Small intestine (tissue), 7 donors: Measurements from ENCODE around the gene C10orf143. TPM values are rescaled to one million over a fixed set of nuclear protein-coding genes. Genes with fewer than 3 reads are reported as not detected.
A peak's percentile ranks its signal among the peaks of the same experiment; 100 is the strongest.
"Not testable (repeated sequence)": the region's sequence is repeated elsewhere in the genome, so short reads cannot be mapped to it uniquely, and the experiment has no call there.

Source experiments
- DNase-seq, 2 donors: peaks; one replicate each; pipeline versions ENCODE4 v3.0.0 to v3.0.0-alpha.2; 2013
- FAIRE-seq: peaks from 2 replicates; lab custom pipeline; 2012; peaks lifted over from hg19 to GRCh38; lab: Jason Lieb, UNC
- H3K27ac ChIP-seq, 3 donors: one replicate each; pipeline ENCODE4 v1.5.1; 2013; ENCODE audit warnings: low read length in 2 of 3, mild to moderate bottlenecking in 2 of 3, control low read depth in 1 of 3, inconsistent platforms in 1 of 3, low read depth in 1 of 3, moderate library complexity in 1 of 3
- H3K27me3 ChIP-seq, 3 donors: one replicate each; pipeline ENCODE4 v1.6.1; 2013; ENCODE audit warnings: low read length in 3 of 3, inconsistent platforms in 1 of 3; ENCODE audit not compliant: control insufficient read depth in 3 of 3, insufficient read depth in 3 of 3
- H3K36me3 ChIP-seq, 3 donors: one replicate each; pipeline ENCODE4 v1.6.1; 2013; ENCODE audit warnings: low read length in 3 of 3, inconsistent platforms in 1 of 3, low read depth in 1 of 3, mild to moderate bottlenecking in 1 of 3, moderate library complexity in 1 of 3; ENCODE audit not compliant: control insufficient read depth in 3 of 3, insufficient read depth in 2 of 3
- H3K4me1 ChIP-seq, 3 donors: one replicate each; pipeline ENCODE4 v1.6.1; 2013; ENCODE audit warnings: low read length in 2 of 3, inconsistent platforms in 1 of 3, low read depth in 1 of 3, mild to moderate bottlenecking in 1 of 3, moderate library complexity in 1 of 3; ENCODE audit not compliant: control insufficient read depth in 3 of 3, insufficient read depth in 2 of 3
- H3K4me3 ChIP-seq, 3 donors: one replicate each; pipeline ENCODE4 v1.5.1; 2013; ENCODE audit warnings: low read length in 3 of 3, control low read depth in 1 of 3, inconsistent platforms in 1 of 3, low read depth in 1 of 3, mild to moderate bottlenecking in 1 of 3, moderate library complexity in 1 of 3
- H3K9me3 ChIP-seq, 2 donors: one replicate each; pipeline ENCODE4 v1.6.1; 2013; ENCODE audit warnings: low read depth in 1 of 2, low read length in 1 of 2; ENCODE audit not compliant: control insufficient read depth in 2 of 2, insufficient read depth in 1 of 2
- WGBS, 3 donors: extraction: QIAGEN DNeasy Blood & Tissue Kit; methylation state at CpG; one replicate each; pipeline ENCODE4 v1.1.7; 2013; 5-methylcytosine and 5-hydroxymethylcytosine counted together
- polyA plus RNA-seq, 4 donors: library from polyadenylated mRNA; stranded (reverse) in 3 of 4; unstranded in 1 of 4; fragments of 200-250 nt in 3 of 4; fragments of 120-200 nt in 1 of 4; gene quantifications; one replicate each; pipeline versions ENCODE4 v1.2.1 to v1.2.3, GENCODE V29; 2013
- donor health status: healthy with polysubstance abuse.
- donor health status: control.
- donor health status: control.
- donor health status: Bipolar disorder and iron deficiency.
- donor health status: healthy.

C10orf143 gene
- polyA plus RNA-seq, 4 donors = 3.7 to 8.1 (median 5.8) TPM

DNA sequence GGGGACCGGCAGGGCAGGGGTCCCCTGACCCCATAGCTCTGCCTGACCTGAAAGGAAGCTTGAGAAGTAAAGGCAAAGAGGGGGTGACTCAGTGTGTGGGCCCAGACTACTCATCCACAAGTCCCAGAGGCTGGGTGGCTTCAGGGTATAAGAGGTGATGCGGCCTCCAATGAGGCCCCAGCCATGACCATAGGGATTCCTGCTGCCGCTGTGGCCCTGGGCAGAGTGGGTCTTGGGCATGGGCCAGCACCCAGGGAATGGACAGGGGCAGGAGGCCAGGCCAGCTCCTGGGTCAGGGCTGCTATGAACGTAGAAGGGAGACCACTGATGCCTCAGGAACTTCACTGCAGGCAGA lies 82.2 kb downstream of the C10orf143 start:
- H3K4me3 ChIP-seq = no peak overlapping the region
- H3K9me3 ChIP-seq = no peaks in the 10 kb centered on the region
- H3K36me3 ChIP-seq = no peaks in the 10 kb centered on the region
- FAIRE-seq (no peak), DNase-seq (no peak)
- H3K27ac ChIP-seq = no peak overlapping the region
- peaks cover 0 to 3% (median 0%) of the 10 kb centered on the region in 3 donors for H3K27me3 ChIP-seq
- 69 to 81% (median 70%) methylated on average over 4 of the region's 4 CpGs for WGBS, 3 donors
- H3K4me1 ChIP-seq = no peaks in the 10 kb centered on the region

DNA sequence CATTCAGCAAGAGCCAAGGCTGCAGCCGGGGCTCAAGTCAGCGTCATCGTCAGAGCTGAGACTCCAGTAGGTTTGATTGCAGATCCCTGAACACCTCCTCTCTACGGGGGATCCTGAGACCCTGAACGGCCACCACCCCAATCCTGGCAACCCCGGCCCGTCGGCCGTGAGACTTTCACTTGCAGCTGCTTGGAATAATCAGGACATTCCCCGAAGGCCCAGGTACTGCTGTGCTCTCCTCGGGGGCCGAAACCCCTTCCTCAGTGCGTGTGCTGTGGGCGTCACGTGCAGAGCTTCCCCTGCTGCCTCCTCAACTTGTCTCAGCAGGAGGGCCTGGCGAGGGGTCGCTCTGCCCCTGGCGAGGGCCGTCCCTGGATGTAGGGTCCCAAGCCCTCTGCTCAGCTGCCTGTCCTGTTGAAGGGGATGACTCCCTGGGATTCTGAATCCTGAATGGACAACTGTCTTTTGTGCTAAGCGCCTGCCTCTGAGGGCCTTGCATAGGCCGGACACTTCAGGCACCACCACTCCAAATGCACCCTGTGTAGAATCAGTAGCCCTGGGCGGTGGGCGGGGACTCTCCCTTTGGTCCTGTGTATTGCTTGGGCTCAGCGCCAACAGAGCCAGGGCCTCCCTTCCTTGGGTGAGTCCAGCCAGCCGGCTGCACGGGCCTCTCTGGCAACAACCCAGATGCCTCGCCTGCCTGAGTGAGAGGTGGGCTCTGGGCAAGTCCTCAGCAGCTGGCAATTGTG lies 82.7 kb downstream of the C10orf143 start:
- Histone ChIP-seq H3K36me3 (no peaks in the 10 kb centered on the region), H3K27ac (no peak overlapping the region), H3K9me3 (no peaks in the 10 kb centered on the region), H3K27me3 (peaks cover 0 to 3% (median 0%) of the 10 kb centered on the region in 3 donors), H3K4me3 (no peak overlapping the region), H3K4me1 (no peaks in the 10 kb centered on the region)
- FAIRE-seq = no peak
- peak in 1 of 2 donors; percentile 43 for DNase-seq
- WGBS, 3 donors = 59 to 78% (median 70%) methylated on average over 27 of the region's 27 CpGs

DNA sequence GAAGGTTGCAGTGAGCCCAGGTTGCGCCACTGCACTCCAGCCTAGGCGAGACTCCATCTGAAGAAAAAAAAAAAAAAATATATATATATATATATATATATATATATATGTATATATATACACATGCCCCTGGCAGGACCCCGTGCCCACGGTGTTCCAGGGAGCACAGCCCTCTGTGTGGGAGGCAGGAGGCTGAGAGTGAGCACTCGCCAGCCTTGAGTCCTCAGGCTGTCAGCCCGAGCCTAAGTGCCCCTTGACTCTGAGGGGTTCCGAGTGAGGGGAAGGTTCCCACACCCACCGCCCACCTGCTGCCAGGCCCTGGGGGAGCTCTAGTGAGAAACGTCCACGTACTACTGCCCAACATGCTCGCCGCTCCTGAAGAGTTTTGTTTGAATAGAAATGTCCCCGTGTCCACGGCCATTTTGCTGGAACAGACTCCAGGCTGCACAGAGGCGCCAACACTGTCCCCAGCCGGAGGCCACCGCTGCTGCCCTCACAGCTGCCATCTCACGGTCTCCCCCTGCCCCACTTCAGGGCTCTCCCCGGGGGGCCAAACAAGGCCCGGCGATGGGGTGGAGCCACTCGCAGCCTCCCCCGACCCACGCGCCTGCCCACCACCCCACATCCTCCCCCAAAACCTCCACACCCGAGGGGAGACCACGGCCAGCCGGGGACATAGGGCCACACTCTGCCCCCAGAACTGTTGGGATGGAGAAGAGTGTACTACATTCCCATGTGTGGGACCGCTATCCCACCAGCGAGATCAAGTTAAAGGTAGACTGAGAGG lies 83.8 kb downstream of the C10orf143 start:
- no peak overlapping the region for H3K27ac ChIP-seq
- WGBS, 3 donors = 86 to 89% (median 87%) methylated on average over 29 to 30 of the region's 30 CpGs
- H3K36me3 ChIP-seq = no peaks in the 10 kb centered on the region
- peaks cover 0 to 3% (median 0%) of the 10 kb centered on the region in 3 donors for H3K27me3 ChIP-seq
- H3K4me1 ChIP-seq = no peaks in the 10 kb centered on the region
- DNase-seq (no peak), FAIRE-seq (no peak)
- no peaks in the 10 kb centered on the region for H3K9me3 ChIP-seq
- no peak overlapping the region for H3K4me3 ChIP-seq

DNA sequence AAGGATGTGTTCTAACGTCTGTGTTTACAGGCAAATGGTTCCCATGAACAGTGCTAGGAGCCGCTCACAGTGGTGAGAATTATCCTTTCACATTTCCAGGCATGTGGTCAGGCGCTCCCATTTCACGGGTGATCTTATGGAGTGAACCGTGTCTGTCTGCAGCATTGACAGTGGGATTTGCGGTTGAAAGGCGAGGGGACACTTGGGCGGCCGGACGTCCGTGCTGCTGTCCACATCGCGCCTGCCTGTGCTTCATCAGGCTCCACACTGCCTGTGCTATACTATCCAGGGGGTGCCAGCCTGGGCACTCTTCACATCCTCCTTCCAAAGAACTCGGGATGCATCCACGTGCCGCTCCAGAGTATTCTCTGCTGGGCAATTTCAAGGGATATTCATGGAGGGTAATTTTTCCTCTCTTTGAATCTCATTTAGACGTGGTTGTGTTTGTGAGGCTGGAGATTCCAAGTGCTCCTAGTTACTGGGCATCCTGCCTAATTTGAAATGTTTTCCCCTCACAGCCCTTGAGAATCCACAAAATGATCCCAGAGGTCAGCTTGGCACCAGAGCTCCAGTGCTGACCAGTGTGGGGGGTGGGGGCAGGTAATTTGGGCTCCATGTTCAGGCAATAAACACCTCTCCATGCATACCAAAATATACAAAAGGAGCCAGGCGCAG lies 84.7 kb downstream of the C10orf143 start:
- H3K4me1 ChIP-seq = no peaks in the 10 kb centered on the region
- no peak overlapping the region for H3K27ac ChIP-seq
- H3K36me3 ChIP-seq = no peaks in the 10 kb centered on the region
- H3K4me3 ChIP-seq = no peak overlapping the region
- DNase-seq (no peak), FAIRE-seq (no peak)
- 76 to 81% (median 77%) methylated on average over 18 of the region's 18 CpGs for WGBS, 3 donors
- no peaks in the 10 kb centered on the region for H3K9me3 ChIP-seq
- H3K27me3 ChIP-seq = peaks cover 0 to 1% (median 0%) of the 10 kb centered on the region in 3 donors

DNA sequence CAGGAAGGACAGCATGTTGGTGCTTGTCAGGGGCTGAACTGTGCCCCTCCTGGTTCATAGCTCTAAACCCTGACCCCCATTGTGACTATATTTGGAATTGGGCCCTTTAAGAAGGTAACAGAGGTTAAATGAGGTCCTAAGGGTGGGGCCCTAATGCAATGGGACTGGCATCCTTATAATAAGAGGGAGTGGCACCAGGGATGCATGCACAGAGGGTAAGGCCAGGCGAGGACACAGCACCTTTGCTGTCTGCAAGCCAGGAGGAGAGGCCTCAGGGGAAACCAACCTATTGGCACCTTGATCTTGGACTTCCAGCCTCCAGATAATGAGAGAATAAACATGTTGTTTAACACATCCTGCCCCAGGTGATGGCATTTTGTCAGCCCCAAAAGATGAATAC lies 85.3 kb downstream of the C10orf143 start:
- FAIRE-seq = no peak
- Histone ChIP-seq H3K27ac (no peak overlapping the region), H3K4me1 (no peaks in the 10 kb centered on the region), H3K9me3 (no peaks in the 10 kb centered on the region), H3K36me3 (no peaks in the 10 kb centered on the region), H3K4me3 (no peak overlapping the region), H3K27me3 (peaks cover 0 to 1% (median 0%) of the 10 kb centered on the region in 3 donors)
- WGBS, 3 donors = 0 to 51% (median 28%) methylated on average over 1 of the region's 1 CpG
- peak in 1 of 2 donors; percentile 18 for DNase-seq

DNA sequence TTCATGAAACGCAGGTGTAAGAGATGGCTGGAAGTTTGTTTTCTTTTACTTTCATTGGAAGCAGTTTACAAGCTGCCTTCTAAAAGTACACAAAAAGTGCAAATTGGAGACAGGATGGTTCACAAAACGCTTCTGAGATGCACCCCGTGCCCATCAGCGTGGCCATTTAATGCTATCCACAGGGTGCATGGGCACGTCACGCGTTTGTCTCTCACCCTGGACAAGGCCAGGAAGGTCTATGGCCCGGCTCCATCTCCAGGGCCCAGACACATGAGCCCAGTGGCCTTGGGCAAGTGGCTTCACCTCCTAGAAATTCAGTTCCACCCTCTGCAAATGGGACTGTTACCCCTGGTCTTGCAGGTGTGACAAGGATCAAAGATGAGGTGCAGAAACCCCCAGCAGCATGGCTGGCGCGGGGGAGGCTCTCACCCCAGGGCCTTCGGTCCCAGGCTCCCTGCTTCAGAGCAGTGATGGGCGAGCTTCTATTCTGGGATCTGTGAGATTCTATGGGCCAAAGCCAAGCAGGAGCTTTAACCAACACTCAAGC lies 85.8 kb downstream of the C10orf143 start:
- no peak overlapping the region for H3K4me3 ChIP-seq
- FAIRE-seq (no peak), DNase-seq (no peak)
- no peaks in the 10 kb centered on the region for H3K4me1 ChIP-seq
- H3K9me3 ChIP-seq = no peaks in the 10 kb centered on the region
- 84 to 88% (median 84%) methylated on average over 12 of the region's 12 CpGs for WGBS, 3 donors
- peaks cover 0 to 1% (median 0%) of the 10 kb centered on the region in 3 donors for H3K27me3 ChIP-seq
- no peaks in the 10 kb centered on the region for H3K36me3 ChIP-seq
- H3K27ac ChIP-seq = no peak overlapping the region

DNA sequence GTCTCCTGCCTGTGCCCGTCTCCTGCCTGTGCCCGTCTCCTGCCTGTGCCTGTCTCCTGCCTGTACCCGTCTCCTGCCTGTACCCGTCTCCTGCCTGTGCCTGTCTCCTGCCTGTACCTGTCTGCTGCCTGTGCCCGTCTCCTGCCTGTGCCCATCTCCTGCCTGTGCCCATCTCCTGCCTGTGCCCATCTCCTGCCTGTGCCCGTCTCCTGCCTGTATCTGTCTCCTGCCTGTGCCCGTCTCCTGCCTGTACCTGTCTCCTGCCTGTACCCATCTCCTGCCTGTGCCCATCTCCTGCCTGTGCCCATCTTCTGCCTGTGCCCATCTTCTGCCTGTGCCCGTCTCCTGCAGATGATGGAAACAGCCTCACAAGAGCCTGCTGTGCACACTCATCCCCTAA lies 86.3 kb downstream of the C10orf143 start:
- not testable (repeated sequence) for H3K27ac ChIP-seq, DNase-seq, H3K27me3 ChIP-seq, H3K36me3 ChIP-seq, H3K9me3 ChIP-seq, FAIRE-seq, H3K4me3 ChIP-seq, H3K4me1 ChIP-seq
- WGBS, 3 donors = 79 to 90% (median 90%) methylated on average over 8 of the region's 8 CpGs
